T-helper 2 cell treated with Interferon-gamma antibody and Interleukin-4, amounts not matched to agents 100 ng/mL and 5 ng/mL, for 36 hours (primary cell): ENCODE data around the gene PRB3. TPM values are rescaled to one million over a fixed set of nuclear protein-coding genes. Genes with fewer than 3 reads are reported as not detected.

ENCODE experiments used
- intact Hi-C: fragments of 100-400 bp; cut with micrococcal nuclease; formaldehyde crosslinking; loops from one replicate; pipeline ENCODE4 v1.15.1; 2023
- total RNA-seq: library from RNA; stranded (reverse); gene quantifications from 2 replicates; pipeline ENCODE4 v1.2.3, GENCODE V29; 2022

The PRB3 gene
- total RNA-seq, result not detected in 2 replicates

DNA sequence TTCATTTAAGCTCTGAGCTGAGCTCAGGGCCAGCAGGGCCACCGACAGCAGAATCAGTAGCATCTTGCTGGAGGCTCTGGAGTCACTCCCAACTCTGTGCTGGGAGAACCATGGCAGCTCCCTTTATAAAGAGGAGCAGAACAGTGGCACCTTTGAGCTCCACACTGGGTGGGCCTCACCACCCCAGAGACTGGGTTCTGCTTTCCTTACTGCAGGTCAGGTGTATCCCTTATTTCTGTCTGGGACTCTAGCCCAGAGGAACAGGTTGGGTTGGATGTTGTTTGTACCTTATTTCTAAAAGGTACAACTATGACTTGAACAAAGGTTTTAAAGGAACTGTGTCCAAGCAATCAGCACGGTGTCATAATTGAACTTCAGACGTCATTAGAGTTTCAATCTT lies at the start of gene PRB3:
Gene PRB3 (minus strand): TSS at position 101 of the 400 bp plus-strand sequence. CDS start 38 bp downstream, at position 63.
- intact Hi-C loops, result no loop called here

GRCh38 chr12:11310336-11310735 lies 40.8 kb upstream of the PRB3 start, which contains the start of gene PRB4:
Gene PRB4, minus strand, starts transcription at chr12:11310436. Its CDS starts 38 bp downstream, at chr12:11310398.
- intact Hi-C loops, result no loop called here

- intact Hi-C loops, result no loop called here
Observed at GRCh38 chr12:11307143-11307542, 37.6 kb upstream of the PRB3 start.

- intact Hi-C loops, result no loop called here
Observed at GRCh38 chr12:11273449-11273848, 3.9 kb upstream of the PRB3 start.

DNA sequence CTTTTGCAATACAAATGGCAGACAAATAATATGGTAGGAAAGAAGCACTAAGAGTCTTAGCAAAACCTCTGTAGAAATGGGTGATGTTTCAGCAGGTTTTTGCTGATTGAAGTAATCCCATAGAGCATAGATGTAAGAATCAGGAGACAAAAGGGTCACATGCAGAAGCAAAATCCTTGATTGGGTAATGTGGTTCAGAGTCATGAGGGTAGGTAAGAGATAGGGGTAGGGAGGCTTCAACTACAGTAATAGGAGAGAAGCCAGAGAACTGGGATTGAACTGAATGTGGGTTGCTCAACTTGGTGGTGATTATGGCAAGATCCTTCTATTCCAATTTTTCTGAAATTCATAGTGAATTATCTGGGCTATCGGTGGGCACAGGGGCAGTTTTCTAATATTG lies 5.0 kb downstream of the PRB3 start:
- intact Hi-C loops, result no loop called here

DNA sequence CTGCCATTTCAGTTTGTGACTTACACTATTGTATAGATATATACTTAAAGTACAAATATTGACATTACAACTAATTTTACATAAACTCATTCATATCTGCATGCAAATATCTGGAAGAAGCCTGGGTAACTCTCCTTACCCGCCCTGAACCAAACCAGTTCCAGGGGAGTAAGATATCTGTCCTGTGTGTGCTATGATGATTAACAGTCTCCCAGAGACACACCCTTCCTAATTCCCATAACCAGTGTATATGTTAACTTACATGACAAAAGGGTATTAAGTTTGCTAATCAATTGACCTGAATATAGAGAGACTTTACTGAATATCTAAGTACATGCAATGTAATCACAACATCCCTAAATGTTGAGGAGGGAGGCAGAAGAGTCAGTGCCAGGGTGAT lies 23.0 kb downstream of the PRB3 start:
- intact Hi-C loops, result no loop called here

GRCh38 chr12:11242656-11243055 lies 26.9 kb downstream of the PRB3 start:
- intact Hi-C loops, result no loop called here

GRCh38 chr12:11240348-11240930 lies 29.1 kb downstream of the PRB3 start:
- intact Hi-C loops, result no loop called here

- intact Hi-C loops, result no loop called here
Observed at GRCh38 chr12:11238275-11238674, 31.2 kb downstream of the PRB3 start.

GRCh38 chr12:11233532-11233931 lies 36.0 kb downstream of the PRB3 start:
- intact Hi-C loops, result no loop called here

DNA sequence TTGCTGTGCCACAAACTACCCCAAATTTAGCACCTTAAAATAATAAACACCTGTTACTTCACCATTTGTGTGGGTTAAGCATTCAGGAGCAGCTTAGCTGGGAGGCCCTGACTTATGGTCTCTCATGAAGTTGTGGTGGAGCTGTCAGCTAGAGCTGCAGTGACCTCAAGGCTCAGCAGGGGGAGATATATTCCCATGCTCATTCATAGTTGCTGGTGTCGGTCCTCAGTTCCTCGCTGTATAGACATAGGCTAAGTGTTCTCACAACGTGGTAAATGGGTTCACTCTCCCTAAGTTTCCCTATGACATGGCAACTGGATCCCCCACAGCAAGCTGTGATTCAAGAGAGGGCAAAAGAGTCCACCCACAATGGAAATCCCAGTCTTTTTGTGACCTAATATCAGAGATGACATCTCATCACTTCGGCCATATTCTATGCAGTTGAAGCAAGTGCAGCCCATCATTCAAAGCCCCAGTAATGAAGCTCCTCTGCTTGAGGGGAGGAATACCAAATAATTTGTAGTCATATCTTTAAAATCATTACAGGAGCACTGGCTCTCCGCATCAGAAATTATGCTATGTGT lies 41.1 kb downstream of the PRB3 start:
- intact Hi-C loops, result loop anchor here (1.0 kb wide), 1 partner anchor 258 kb away; no protein-coding TSS in a partner anchor

DNA sequence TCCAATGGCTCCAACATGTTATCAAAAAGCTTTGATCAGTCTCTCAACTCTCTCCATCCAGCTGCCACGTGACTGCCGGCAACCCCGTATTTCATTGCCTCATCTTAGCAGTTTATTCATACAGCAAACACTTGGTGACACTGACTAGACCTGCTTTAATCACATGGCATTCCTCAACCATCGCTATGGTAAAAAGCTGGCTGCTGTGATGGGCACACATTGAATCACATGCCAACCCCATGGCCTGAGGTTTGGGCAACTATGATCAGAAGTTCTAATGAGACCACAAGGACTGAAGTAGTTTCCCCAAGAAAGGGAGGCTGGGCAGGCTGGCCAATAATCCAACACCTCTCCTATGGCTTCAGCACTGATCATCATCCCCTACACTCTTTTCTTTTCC lies 42.1 kb downstream of the PRB3 start:
- intact Hi-C loops, result no loop called here

Other genes with a start within 250 kb of the PRB3 start
- 3.1 and 3.5 TPM in 2 replicates for gene TAS2R19, start 247.1 kb downstream of the PRB3 start, total RNA-seq
- gene TAS2R31, start 238.3 kb downstream of the PRB3 start, total RNA-seq, result 3.9 and 4.2 TPM in 2 replicates
- 1.9 and 2.2 TPM in 2 replicates for gene TAS2R46, start 207.4 kb downstream of the PRB3 start, total RNA-seq
- gene TAS2R43, start 177.4 kb downstream of the PRB3 start, total RNA-seq, result 0.55 and 1.2 TPM in 2 replicates
- gene TAS2R30, start 135.1 kb downstream of the PRB3 start, total RNA-seq, result 3.7 and 3.8 TPM in 2 replicates
- 7.1 and 7.8 TPM in 2 replicates for gene SMIM10L1, start 98.5 kb downstream of the PRB3 start, total RNA-seq
- gene TAS2R42, start 82.8 kb downstream of the PRB3 start, total RNA-seq, result not detected in 2 replicates
- gene PRB4, start 40.7 kb upstream of the PRB3 start, total RNA-seq, result not detected in 2 replicates
- not detected in 2 replicates for gene PRB2, start 125.9 kb upstream of the PRB3 start, total RNA-seq